ENCODE measurements around the gene EAPP. TPM values are rescaled to one million over a fixed set of nuclear protein-coding genes. Genes with fewer than 3 reads are reported as not detected.

EAPP gene
- total and polyA plus RNA-seq, 2 of the 13 experiments (the other 11 are each of a cell fraction or from before 2014, with no cell fraction given), result 68.7 to 110 TPM

DNA sequence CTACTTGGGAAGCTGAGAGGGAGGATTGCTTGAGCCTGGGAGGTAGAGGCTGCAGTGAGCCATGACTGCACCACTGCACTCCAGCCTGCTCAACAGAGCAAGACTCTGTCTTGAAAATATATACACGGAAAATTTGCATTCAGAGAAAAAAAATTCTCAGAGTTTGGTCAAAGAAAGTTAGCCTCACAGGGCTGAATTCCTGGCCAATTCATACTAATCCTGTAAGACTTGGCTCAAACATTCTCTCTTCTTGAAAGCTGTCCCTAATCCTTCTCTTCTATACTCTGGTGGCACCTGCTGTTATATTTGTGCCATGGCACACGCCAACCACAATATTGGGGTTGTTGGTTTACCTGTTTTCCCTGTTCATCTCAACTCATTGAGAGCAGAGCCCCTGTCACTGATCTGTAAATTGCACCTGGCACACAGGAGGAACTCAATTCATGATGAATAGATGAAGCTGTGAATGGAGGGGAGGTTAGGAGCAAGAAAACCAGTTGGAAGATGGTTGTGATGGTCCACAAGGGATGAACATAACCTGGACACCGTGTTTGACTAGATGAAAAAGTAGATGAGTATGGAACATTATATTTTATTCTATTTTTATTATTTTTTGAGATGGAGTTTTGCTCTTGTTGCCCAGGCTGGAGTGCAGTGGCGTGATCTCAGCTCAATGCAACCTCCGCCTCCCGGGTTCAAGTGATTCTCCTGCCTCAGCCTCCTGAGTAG is 40.7 kb downstream of the EAPP start (continued):
- TF ChIP-seq, protein P1, sequence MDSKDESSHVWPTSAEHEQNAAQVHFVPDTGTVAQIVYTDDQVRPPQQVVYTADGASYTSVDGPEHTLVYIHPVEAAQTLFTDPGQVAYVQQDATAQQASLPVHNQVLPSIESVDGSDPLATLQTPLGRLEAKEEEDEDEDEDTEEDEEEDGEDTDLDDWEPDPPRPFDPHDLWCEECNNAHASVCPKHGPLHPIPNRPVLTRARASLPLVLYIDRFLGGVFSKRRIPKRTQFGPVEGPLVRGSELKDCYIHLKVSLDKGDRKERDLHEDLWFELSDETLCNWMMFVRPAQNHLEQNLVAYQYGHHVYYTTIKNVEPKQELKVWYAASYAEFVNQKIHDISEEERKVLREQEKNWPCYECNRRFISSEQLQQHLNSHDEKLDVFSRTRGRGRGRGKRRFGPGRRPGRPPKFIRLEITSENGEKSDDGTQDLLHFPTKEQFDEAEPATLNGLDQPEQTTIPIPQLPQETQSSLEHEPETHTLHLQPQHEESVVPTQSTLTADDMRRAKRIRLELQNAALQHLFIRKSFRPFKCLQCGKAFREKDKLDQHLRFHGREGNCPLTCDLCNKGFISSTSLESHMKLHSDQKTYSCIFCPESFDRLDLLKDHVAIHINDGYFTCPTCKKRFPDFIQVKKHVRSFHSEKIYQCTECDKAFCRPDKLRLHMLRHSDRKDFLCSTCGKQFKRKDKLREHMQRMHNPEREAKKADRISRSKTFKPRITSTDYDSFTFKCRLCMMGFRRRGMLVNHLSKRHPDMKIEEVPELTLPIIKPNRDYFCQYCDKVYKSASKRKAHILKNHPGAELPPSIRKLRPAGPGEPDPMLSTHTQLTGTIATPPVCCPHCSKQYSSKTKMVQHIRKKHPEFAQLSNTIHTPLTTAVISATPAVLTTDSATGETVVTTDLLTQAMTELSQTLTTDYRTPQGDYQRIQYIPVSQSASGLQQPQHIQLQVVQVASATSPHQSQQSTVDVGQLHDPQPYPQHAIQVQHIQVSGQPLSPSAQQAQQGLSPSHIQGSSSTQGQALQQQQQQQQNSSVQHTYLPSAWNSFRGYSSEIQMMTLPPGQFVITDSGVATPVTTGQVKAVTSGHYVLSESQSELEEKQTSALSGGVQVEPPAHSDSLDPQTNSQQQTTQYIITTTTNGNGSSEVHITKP (CRISPR knock-in tag; IDR thresholded peaks at IDR 0.05; ENCODE audit: low read depth), result 0 out of 2 replicates have a peak, but pooled peaks have one; percentile 30
- TF ChIP-seq ZNF562 (CRISPR knock-in tag; IDR thresholded peaks at IDR 0.05; ENCODE audit: borderline replicate concordance), result no peak
- TF ChIP-seq GATAD2A (CRISPR knock-in tag; IDR thresholded peaks at IDR 0.05), result peak; percentile 64; the same call in 1 of the 2 replicates
- TF ChIP-seq ZNF251 (CRISPR knock-in tag; IDR thresholded peaks at IDR 0.05), result no peak
- no peak for TF ChIP-seq NFRKB (IDR thresholded peaks at IDR 0.05)
- 0 out of 2 replicates have a peak, but pooled peaks have one; percentile 24 for TF ChIP-seq ZMYM3 (CRISPR knock-in tag; IDR thresholded peaks at IDR 0.05)
- TF ChIP-seq SMYD3 (CRISPR knock-in tag; IDR thresholded peaks at IDR 0.05), result peak; percentile 55; the same call in 1 of the 2 replicates
- TF ChIP-seq ISX (CRISPR knock-in tag; conservative IDR thresholded peaks at IDR 0.05), result no peak
- TF ChIP-seq ZBTB8A (CRISPR knock-in tag; IDR thresholded peaks at IDR 0.05; ENCODE audit: borderline replicate concordance, low read depth), result no peak
- TF ChIP-seq, protein P2, sequence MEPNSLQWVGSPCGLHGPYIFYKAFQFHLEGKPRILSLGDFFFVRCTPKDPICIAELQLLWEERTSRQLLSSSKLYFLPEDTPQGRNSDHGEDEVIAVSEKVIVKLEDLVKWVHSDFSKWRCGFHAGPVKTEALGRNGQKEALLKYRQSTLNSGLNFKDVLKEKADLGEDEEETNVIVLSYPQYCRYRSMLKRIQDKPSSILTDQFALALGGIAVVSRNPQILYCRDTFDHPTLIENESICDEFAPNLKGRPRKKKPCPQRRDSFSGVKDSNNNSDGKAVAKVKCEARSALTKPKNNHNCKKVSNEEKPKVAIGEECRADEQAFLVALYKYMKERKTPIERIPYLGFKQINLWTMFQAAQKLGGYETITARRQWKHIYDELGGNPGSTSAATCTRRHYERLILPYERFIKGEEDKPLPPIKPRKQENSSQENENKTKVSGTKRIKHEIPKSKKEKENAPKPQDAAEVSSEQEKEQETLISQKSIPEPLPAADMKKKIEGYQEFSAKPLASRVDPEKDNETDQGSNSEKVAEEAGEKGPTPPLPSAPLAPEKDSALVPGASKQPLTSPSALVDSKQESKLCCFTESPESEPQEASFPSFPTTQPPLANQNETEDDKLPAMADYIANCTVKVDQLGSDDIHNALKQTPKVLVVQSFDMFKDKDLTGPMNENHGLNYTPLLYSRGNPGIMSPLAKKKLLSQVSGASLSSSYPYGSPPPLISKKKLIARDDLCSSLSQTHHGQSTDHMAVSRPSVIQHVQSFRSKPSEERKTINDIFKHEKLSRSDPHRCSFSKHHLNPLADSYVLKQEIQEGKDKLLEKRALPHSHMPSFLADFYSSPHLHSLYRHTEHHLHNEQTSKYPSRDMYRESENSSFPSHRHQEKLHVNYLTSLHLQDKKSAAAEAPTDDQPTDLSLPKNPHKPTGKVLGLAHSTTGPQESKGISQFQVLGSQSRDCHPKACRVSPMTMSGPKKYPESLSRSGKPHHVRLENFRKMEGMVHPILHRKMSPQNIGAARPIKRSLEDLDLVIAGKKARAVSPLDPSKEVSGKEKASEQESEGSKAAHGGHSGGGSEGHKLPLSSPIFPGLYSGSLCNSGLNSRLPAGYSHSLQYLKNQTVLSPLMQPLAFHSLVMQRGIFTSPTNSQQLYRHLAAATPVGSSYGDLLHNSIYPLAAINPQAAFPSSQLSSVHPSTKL (CRISPR knock-in tag; IDR thresholded peaks at IDR 0.05), result peak; percentile 31; the same call in 1 of the 2 replicates
- 0 out of 2 replicates have a peak, but pooled peaks have one; percentile 31 for TF ChIP-seq ZNF652 (CRISPR knock-in tag; IDR thresholded peaks at IDR 0.05; ENCODE audit: borderline replicate concordance, low read depth)
- no peak for TF ChIP-seq RFX5 (IDR thresholded peaks at IDR 0.05; ENCODE audit: low read depth, low read length)
- TF ChIP-seq ZMAT3 (CRISPR knock-in tag; conservative IDR thresholded peaks at IDR 0.05), result peak; percentile 75; the same call in 1 of the 2 replicates
- TF ChIP-seq, protein P3, sequence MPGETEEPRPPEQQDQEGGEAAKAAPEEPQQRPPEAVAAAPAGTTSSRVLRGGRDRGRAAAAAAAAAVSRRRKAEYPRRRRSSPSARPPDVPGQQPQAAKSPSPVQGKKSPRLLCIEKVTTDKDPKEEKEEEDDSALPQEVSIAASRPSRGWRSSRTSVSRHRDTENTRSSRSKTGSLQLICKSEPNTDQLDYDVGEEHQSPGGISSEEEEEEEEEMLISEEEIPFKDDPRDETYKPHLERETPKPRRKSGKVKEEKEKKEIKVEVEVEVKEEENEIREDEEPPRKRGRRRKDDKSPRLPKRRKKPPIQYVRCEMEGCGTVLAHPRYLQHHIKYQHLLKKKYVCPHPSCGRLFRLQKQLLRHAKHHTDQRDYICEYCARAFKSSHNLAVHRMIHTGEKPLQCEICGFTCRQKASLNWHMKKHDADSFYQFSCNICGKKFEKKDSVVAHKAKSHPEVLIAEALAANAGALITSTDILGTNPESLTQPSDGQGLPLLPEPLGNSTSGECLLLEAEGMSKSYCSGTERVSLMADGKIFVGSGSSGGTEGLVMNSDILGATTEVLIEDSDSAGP (CRISPR knock-in tag; IDR thresholded peaks at IDR 0.05; ENCODE audit: borderline replicate concordance), result no peak
- TF ChIP-seq NCOA5 (CRISPR knock-in tag; IDR thresholded peaks at IDR 0.05), result no peak
- TF ChIP-seq, protein P4, sequence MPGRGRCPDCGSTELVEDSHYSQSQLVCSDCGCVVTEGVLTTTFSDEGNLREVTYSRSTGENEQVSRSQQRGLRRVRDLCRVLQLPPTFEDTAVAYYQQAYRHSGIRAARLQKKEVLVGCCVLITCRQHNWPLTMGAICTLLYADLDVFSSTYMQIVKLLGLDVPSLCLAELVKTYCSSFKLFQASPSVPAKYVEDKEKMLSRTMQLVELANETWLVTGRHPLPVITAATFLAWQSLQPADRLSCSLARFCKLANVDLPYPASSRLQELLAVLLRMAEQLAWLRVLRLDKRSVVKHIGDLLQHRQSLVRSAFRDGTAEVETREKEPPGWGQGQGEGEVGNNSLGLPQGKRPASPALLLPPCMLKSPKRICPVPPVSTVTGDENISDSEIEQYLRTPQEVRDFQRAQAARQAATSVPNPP (CRISPR knock-in tag; IDR thresholded peaks at IDR 0.05), result 0 out of 2 replicates have a peak, but pooled peaks have one; percentile 41
- 0 out of 2 replicates have a peak, but pooled peaks have one; percentile 53 for TF ChIP-seq MEF2D (CRISPR knock-in tag; IDR thresholded peaks at IDR 0.05)
- no peak for TF ChIP-seq DNMT3B (CRISPR knock-in tag; conservative IDR thresholded peaks at IDR 0.05)
- 0 out of 2 replicates have a peak, but pooled peaks have one; percentile 71 for TF ChIP-seq ARID2 (CRISPR knock-in tag; IDR thresholded peaks at IDR 0.05; ENCODE audit: borderline replicate concordance)
- 0 out of 2 replicates have a peak, but pooled peaks have one; percentile 53 for TF ChIP-seq ZSCAN9 (CRISPR knock-in tag; IDR thresholded peaks at IDR 0.05; ENCODE audit: borderline replicate concordance)
